HG02884 (cell line): ENCODE data around the gene MSI2.

ENCODE experiments used
- ATAC-seq: cut with Tn5 transposase; IDR thresholded peaks from one replicate; pipeline ENCODE4 v1.9.1; 2021; ENCODE audit warnings: mild to moderate bottlenecking, moderate library complexity; ENCODE audit not compliant: unreplicated experiment

The MSI2 gene

DNA sequence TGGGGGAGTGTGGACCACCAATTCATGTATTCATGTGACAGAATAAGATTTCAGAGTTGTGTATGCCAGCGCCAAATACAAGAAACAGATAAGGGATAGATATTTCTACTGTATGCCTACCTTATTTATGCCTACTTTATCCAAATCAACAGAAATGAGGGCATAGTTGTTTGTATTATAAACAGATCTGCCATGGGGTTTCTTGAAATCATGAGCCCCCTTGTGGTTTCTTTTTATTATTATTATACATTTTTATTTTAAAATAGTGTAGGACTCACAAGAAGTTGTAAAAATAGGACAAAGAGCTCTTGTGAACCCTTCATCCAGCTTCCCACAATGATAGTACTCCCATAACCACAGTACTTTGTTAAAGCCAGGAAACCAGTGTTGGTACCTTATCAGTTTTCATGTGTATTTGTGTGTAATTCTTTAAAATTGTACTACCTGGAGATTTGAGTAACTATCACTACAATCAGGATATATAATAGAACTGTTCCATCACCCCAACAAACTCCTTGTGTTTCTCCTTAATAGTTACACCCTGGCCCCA lies 259.4 kb downstream of the MSI2 start:
- ATAC-seq, result no peak

DNA sequence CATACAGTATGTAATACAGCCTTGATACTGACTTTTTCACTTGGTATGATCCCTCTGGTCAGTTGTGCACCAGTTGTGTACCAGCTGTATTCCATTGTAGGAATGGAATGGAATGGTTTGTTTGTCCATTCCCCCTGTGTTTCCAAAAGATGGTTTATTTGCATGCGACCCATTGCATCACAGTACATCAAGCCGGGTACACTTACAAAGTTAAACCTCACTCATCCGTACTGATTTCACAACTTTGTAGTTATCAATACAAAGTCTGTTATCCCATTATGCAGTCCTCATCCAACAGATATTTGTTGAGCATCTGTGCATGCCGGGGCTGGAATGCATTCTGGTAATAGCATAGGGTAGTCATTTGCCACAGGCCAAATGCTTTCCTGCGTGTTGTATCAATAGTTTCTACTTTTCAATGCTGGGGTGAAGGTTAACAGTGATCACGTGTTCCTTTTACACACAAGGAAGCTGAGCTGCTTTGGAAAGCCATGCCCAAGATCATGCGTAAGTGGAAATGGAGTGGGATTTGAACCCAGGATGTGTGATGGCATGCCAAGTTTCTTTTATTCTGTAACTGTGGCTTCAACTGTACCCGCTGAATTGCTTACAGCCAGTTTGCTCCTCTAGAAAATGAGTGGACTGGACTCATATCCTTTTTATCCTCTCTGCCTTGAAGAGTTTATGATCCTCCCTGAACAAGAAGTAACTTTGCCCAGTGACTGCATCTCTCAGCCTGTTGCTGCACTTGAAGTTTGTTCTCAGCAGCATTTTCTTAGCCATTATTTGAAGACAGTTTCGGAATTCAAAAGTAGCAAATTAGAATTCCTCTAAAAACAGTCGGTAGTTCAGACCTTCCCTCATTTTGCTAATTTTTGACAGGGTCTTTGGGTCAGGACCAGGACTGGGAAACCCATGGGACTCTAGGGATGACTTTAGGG lies 260.2 kb downstream of the MSI2 start:
- no peak for ATAC-seq

DNA sequence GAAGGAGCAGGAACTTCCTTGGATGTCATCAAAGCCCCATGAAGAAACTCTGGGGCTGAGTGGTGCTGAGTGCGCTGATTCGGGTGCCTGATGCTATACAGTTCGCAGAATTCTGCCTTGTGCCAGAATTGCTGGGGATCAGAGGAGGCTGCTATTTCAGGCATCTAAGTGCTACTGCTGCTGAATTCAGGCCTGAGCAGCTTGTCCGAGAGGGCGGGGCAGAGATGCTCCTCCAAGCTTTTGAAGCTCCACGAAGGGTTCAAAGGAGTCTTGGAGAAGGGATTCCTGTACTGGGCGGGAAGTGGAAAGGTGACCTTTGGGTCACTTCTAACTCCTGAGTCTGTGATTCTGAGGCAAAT lies 260.9 kb downstream of the MSI2 start:
- ATAC-seq, result no peak

DNA sequence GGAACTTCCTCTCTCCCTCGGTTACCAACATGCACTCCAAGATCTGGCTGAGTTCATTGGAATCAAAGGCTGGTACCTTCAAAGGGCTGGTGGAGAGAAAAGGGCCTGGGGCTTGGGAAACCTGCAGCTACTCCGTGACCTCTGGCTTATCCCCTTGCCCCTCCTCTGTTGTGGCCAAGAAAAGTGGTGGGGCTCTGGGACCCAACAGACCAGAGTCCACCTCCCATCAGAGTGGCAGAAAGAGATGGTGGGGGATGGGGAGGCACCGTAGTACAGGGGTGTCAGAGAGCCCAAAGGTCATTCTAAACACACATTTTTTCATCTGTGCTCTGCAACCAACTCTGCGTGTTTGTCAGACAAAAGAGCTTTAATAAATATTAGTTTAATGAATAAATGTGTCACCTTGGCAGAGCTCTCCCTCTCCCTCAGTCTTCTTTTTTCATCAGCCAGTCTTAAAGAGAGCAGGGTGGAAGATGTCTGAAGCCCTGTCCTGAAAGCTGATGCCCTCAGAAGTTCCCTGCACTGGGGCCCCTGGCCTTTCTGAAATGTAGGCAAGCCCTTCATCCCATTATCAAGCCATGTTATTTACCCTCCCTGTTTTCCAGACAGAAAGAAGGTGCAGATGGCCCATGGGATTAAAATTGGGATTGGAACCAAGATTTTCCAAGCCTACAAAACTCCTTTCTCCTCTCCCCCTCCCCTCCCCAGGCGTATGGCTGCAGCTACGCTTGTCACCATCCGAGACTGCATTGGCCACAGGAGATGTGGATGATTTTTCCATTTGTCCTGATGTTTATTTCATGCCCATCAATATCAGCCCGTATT lies 261.5 kb downstream of the MSI2 start:
- no peak for ATAC-seq

DNA sequence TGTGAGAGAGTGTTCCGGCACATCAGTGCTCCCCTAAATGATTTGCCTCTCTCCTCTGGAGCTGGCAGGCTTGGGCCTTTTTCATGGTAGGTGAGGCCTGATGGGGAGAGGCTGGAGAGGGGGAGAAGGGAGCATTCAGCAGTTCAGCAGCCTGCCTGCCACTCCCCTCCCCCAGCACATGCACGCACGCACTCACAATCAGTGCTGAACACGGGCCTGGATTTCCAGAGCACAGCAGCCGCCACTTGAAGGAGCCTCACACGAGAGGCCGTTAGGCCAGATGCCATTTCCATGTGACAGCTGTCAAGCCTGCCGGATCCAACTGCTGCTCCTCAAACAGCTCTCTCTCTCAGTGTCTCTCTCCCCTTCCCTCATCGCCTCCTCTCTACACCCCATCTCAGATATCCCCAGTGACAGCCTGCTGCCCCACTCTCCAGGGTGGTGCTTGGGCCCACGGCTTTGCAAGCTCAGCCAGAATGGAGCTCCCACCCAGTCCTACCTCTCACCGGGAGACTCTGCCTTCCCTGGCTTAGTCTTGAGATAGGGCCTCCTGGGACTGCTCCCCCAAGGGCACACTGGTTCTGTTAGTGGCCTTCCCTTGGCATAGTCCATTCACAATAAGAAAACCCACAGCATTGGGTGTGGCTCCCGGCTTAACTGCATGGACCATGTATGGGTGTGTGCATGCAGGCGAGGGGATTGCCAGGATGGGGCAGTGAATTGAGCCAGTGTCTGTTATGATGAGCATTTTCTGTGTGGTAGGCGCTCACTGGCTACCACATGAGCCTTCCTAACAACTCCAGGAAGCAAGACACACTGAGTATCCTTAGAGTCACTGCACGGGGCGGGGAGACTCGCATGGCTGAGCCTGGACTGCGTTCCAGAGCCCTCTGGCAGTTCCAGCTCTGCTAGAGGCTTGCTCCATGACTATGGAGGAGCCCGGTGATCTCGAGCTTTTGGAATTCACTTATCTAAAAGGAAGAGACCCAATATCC lies 262.6 kb downstream of the MSI2 start:
- no peak for ATAC-seq

DNA sequence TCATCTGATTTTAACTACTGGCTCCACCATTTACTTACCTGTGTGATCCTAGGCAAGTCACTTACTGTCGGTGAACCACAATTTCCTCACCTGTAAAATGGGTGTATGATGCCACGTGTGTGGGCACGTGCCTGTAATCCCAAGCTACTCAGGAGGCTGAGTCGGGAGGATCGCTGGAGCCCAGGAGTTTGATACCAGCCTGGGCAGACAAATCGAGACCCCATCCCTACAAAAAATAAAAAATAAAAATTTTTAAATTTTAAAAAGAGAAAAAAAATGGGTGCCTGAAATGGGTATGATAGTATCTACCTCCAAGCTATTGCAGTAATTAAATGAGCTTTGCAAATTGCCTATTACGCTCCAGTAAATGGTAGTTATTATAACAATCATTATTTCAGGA lies 263.5 kb downstream of the MSI2 start:
- no peak for ATAC-seq

DNA sequence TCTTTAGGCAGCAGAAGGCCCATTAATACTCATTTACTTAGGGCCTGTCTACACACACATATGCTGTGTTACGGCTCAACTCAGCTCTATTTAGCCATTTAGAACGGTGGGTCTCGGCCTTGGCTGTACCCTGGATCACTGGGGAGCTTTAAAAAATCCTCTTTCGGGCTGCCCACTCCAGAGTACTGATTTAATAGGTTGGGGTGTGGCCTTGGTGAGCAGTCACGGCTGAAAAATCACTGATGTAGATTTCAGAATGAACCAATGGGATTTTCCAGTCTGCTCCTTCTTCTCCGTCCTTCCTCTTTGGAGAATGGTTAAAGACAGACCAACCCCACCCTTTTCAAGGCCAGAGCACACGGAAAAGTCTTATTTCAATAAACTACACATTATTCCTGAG lies 265.3 kb downstream of the MSI2 start:
- no peak for ATAC-seq

DNA sequence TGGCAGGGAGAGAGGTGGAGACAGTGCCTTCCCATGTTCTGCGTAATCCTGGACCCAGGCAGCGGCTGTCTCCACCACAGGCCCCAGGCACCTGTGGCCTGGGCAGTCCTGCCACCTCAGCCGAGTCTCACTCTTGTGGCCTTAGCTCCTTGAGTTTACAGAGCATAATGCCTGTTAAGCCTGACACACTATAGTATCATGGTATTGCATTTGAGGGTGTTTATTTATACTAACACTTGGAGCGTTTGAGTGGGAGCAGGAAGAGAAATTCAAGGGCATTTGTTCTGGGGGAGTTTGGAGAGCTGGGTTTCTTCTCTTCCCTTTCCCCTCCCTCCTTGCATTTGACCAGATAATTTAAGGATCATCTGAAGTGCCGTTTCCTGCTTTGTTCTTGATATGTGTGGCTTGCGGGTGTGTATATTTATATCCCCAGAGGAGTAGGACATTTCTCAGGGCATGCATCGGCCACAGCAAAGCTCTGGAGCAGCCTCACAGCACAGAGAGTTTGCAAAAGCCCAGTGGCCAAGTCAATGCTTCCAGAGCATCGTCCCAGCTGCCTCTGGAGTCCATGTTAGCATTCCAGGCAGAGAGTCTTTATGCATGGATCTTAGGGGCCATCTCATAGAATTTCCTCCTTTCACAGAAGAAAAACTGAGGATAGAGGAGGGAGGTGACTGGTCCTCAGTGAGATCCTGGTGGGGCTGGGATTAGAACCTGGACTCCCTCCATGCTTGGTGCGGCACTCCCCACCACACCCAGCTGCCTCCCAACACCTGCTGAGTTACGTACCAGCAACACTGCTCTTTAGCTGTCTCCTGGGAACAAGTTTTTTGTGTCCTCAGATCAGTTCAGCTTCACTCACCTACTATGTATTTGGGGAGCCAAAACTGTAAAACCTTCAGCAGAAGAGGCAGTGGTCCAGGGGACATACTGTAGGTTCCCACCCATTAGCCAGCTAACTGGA lies 266.0 kb downstream of the MSI2 start:
- ATAC-seq, result no peak

DNA sequence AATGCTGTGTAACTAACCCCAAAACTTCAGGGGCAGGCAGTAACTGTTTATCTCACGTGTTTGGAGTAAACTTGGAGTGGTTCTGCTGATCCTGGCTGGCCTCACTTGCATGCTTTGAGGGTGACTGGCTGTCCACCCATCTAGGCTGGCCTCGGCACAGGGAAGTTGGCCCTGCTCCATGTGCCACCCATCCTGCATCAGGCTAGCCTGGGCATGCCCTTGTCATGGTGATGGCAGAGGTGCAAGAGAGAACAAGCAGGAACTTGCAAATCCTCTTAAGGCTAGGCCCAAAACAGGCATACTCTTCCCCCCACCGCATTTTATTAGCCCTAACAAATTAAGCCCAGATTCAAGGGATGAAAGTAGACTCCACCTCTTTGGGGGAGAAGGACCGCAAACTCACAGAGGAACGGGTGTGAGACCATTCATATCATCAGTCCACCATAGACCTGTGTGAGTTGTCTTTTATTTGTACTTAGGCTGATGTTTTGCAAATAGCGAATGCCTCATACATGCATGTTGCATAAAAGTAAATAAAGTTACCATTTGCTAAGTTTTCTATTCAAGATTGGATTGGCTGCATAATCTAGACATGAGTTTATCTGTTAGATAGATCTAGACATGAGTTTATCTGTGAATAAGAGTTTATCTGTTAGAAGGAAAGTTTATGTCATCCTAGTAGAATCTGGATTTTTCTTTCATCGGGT lies 267.8 kb downstream of the MSI2 start:
- no peak for ATAC-seq

DNA sequence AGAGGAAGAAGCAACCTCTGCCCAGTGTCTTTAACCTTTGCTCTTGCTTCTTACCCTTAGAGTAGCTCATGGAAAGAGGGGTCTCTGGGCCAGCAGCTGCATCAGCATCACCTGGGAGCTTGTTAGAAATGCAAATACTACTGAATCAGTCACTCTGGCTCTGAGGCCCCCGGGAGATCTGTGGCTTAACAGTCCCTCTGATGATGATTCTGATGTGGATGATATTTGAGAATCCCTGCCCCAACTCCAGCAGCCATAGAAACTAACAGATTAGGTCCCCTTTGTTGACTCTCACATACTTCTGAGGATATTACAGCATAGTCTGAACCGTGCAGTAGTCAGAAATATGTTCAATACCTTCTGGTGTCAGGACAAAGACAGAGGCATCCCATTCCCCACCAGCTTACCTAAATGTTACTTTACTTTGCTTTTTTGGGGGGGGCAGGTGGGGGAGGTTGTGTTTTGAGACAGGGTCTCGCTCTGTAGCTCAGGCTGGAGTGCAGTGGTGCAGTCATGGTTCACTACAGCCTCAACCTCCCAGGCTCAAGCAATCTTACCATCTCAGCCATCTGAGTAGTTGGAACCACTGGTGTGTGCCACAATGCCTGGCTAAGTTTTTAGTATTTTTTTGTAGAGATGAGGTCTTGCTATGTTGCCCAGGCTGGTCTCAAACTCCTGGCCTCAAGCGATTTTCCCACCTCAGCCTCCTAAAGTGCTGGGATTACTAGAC lies 268.7 kb downstream of the MSI2 start:
- ATAC-seq, result no peak

DNA sequence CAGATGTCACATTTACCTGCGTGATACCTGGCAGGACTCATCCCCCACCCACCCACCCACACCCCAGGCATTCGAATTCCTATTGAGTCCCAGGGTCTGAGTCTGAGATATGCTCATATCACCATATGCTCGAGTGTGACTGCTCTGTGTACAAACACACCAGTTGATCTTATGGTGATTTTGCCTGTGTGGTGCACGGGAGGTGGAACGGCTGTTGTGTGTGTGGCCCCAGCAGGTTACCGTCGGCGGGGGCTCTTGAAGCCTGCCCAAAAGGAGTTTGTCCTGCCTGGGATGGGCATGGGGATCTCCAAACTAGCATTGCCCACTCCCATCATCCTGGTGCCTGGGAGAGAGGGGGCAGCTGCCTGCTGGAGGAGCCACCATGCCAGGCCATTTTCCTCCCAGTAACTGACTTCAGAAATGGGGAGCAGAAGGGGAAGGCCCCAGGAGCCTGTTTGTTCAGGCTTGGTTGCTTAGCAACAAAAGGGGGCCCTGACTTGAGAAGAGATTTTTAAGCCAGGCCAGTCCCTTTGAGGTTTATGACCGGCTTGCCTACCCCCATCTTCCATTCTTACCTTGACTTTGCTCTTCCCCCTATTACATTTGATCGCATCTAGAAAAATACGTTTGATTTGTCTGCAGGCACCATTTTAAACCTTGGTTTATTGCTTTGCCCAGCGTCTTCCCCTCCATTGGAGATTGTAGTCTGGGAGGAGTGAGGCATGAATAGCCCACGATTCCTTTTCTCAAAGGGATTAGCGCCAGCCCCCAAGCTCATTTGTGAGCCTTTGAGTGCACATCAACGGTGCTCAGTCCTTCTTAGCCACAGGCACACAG lies 271.1 kb downstream of the MSI2 start:
- ATAC-seq, result no peak

DNA sequence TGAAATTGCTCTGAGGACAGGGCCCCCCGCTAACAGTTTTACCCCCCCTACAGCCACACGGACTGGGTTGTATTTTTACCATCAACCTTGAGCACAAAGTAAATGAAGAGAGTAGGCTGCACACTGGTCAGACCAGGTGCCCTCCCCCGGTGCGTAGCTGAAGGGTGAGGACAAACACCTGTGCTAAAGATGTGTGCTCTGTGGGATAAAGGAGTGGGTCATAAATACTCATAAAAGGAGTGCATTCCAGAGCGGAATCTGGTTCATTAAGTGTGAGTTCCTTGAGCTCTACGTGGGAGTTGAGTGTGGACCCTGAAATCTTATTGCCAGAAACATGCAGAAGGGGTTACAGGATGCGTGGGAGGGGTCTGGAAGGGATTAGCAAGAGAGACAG lies 271.7 kb downstream of the MSI2 start:
- no peak for ATAC-seq

DNA sequence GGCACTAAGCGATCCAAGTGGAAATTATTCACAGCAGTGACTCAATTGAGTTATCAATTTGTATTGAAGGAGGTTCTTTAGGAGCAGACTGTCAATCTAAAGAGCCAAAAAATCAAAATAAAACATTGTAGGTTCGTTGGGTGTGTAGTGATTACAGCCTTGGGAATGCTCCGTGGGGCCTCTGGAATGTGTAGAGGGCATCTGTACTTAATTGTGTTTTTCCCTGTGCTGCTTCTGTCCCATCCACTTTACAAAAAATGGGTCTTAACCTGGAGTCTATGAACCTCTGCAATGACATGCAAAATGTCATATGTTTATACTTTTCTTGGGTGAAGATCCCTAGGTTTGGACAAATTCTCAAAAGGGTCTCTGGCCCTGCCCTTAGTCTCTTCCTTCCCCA lies 273.7 kb downstream of the MSI2 start:
- no peak for ATAC-seq

DNA sequence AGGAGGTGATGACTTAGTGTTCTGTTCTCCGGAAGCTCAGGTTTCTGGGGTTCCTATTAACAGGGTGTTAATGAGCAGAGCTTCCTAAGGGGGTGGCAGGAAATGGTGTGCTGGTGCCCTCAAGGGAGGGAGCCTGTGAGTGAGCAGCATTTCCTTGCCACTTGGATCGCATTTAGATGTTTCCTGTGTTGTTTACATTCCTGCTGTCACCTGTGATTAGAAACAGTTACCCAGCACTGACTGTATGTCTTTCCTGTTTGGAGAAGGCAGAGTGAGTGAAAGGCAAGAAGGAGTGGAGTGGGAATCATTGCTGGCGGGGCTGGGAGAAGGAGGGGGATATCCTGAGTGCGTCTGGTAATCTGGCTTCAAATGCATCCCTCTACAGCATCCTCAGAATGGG lies 274.2 kb downstream of the MSI2 start:
- no peak for ATAC-seq

DNA sequence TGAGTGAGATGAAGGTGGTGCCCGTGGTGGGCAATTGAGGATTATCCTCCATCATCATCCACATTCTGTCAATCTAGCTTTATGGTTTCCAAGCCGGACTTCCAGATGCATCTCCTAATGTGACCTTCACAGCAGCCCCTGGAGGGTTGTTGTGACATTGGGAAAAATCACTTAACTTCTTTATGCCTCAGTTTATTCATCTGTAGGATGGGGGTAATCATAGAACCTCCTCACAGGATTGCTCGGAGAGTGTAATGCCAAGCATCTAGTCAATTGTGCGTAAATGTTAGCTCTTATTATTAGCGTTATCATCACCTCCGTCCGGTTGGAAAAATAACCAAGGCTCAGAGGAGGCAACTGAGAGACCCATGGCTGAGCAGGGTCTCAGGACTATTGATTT lies 274.8 kb downstream of the MSI2 start:
- ATAC-seq, result no peak

DNA sequence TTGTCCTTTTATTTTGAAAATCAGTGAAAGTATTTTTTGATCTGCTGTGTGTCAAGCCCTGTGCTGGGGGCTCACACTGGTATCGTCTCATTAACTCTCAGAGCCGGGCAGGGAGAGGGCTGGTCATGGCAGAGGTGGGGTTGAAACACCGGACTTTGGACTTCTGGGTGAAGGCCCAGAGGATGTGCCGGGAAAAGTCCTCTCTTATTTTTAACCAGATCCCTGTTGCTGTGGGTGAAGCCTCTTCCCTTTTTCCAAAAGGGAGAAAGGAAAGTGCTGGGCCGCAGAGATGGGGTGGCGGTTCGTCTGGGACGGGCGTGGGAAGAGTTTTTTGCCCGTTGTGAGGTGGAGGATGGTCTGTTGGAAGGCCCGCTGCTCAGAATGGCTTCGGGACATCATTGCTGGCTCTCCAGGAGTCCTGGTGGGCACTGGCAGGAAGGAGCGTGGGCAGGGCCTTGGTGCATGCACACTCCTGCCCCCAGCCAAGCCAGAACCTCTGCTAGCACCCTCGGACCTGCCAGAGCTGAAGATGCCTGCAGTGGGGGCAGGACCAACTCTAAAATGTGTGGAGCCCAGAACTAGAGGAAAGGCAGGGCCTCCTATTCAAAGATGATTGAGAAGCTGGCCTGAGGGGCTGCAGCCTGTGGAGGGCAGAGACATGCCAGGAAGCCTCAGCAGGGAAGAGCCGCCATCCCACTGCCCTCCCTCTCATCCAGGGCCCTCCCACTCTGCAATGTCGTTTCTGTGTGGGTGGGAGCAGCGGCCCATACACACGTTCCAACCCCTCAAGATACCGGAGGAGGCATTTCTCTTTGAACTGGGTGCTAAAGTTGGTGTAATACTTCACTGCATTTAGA lies 275.6 kb downstream of the MSI2 start:
- ATAC-seq, result no peak
